Neural progenitor cell (in vitro differentiated cells): ENCODE data around the gene APOC3. TPM values are rescaled to one million over a fixed set of nuclear protein-coding genes. Genes with fewer than 3 reads are reported as not detected.

Source experiments
- DNase-seq: peaks from one replicate; pipeline ENCODE4 v3.0.0-alpha.2; 2016; ENCODE audit warnings: low spot score
- H2AFZ ChIP-seq: fragments of 200-600 bp; sonication (generic); replicated peaks from 2 replicates; pipeline ENCODE4 v1.6.1; 2016; ENCODE audit warnings: antibody characterized with exemption
- H3F3A ChIP-seq: fragments of 200-600 bp; sonication (generic); 2 replicates; pipeline ENCODE4 v1.6.1; 2016; ENCODE audit warnings: antibody characterized with exemption, low read depth
- H3K27ac ChIP-seq: fragments of 200-600 bp; sonication (generic); 2 replicates; pipeline ENCODE4 v1.5.1; 2016; ENCODE audit warnings: mild to moderate bottlenecking
- H3K27me3 ChIP-seq: fragments of 200-600 bp; sonication (generic); 2 replicates; pipeline ENCODE4 v1.6.1; 2016; ENCODE audit warnings: mild to moderate bottlenecking, moderate library complexity
- H3K36me3 ChIP-seq: fragments of 200-600 bp; sonication (generic); 2 replicates; pipeline ENCODE4 v1.5.1; 2016
- H3K4me1 ChIP-seq: fragments of 200-600 bp; sonication (generic); 2 replicates; pipeline ENCODE4 v1.6.1; 2016; ENCODE audit warnings: mixed run types
- H3K4me2 ChIP-seq: fragments of 200-600 bp; sonication (generic); 2 replicates; pipeline ENCODE4 v1.6.1; 2016
- H3K4me3 ChIP-seq: fragments of 200-600 bp; sonication (generic); 2 replicates; pipeline ENCODE4 v1.5.1; 2016
- H3K79me2 ChIP-seq: fragments of 200-600 bp; sonication (generic); 2 replicates; pipeline ENCODE4 v1.6.1; 2016; ENCODE audit warnings: low read depth
- H3K9ac ChIP-seq: fragments of 200-600 bp; sonication (generic); 2 replicates; pipeline ENCODE4 v1.6.1; 2016
- H3K9me3 ChIP-seq: fragments of 200-600 bp; sonication (generic); 2 replicates; pipeline ENCODE4 v1.5.1; 2016; ENCODE audit warnings: low read depth
- H4K20me1 ChIP-seq: fragments of 200-600 bp; sonication (generic); 2 replicates; pipeline ENCODE4 v1.6.1; 2016; ENCODE audit warnings: low read depth
- H3K27ac Mint-ChIP-seq: 3 replicates; pipeline ENCODE4 v1.8.0; 2021; ENCODE audit warnings: mixed read lengths
- H3K27me3 Mint-ChIP-seq: 2 replicates; pipeline ENCODE4 v1.8.0; 2022; ENCODE audit warnings: low read depth, mild to moderate bottlenecking, inconsistent platforms, moderate library complexity, mixed read lengths; ENCODE audit not compliant: insufficient read depth
- H3K36me3 Mint-ChIP-seq: 3 replicates; pipeline ENCODE4 v1.8.0; 2021; ENCODE audit warnings: mixed read lengths
- H3K4me1 Mint-ChIP-seq: 3 replicates; pipeline ENCODE4 v1.8.0; 2021; ENCODE audit warnings: mixed read lengths
- H3K4me3 Mint-ChIP-seq: 3 replicates; pipeline ENCODE4 v1.8.0; 2021; ENCODE audit warnings: mild to moderate bottlenecking, moderate library complexity, mixed read lengths
- H3K9me3 Mint-ChIP-seq: 3 replicates; pipeline ENCODE4 v1.8.0; 2020; ENCODE audit warnings: mixed read lengths
- CTCF ChIP-seq: fragments of 200-600 bp; sonication (generic); IDR thresholded peaks from 2 replicates; pipeline ENCODE4 v1.5.1; 2017; ENCODE audit warnings: antibody characterized with exemption, mild to moderate bottlenecking
- EZH2 ChIP-seq: fragments of 200-600 bp; sonication (generic); IDR thresholded peaks from 2 replicates; pipeline ENCODE4 v1.6.1; 2017; ENCODE audit warnings: antibody characterized with exemption, mild to moderate bottlenecking, moderate library complexity
- EZH2phosphoT487 ChIP-seq: fragments of 200-600 bp; sonication (generic); IDR thresholded peaks from 2 replicates; pipeline ENCODE4 v1.6.1; 2017; ENCODE audit warnings: antibody characterized with exemption
- total RNA-seq: library from RNA; depleted of rRNA; stranded (reverse); fragments of >200 nt; gene quantifications from 2 replicates; pipeline ENCODE4 v1.2.3, GENCODE V29; 2015; ENCODE audit warnings: low replicate concordance

Gene APOC3
- total RNA-seq, 1 donor from 2014 or later: not detected

- no peaks in the 10 kb centered on the region for H3K36me3 ChIP-seq
Observed at GRCh38 chr11:116868066-116868465, 38.4 kb downstream of the APOC3 start.

GRCh38 chr11:116869610-116870009, 39.9 kb downstream of the APOC3 start:
- H3K36me3 ChIP-seq: no peaks in the 10 kb centered on the region
- H3K27ac ChIP-seq: no peak overlapping the region
- no peaks in the 10 kb centered on the region for H4K20me1 ChIP-seq
- no peak overlapping the region for H3K4me3 ChIP-seq
- no peak overlapping the region for H3K9ac ChIP-seq
- no peaks in the 10 kb centered on the region for H3K9me3 Mint-ChIP-seq
- no peaks in the 10 kb centered on the region for H3K4me1 ChIP-seq
- H3K27ac Mint-ChIP-seq: no peak overlapping the region
- H3K9me3 ChIP-seq: no peaks in the 10 kb centered on the region
- peak; percentile 8 for DNase-seq
- H3F3A ChIP-seq: no peaks in the 10 kb centered on the region
- H3K27me3 ChIP-seq: no peaks in the 10 kb centered on the region
- H3K4me3 Mint-ChIP-seq: no peak overlapping the region
- no peak overlapping the region for H3K4me2 ChIP-seq
- no peaks in the 10 kb centered on the region for H3K4me1 Mint-ChIP-seq
- H3K79me2 ChIP-seq: no peaks in the 10 kb centered on the region
- TF ChIP-seq CTCF (peak; percentile 8), EZH2phosphoT487 (no peak)
- no peak overlapping the region for H2AFZ ChIP-seq
- H3K36me3 Mint-ChIP-seq: peaks cover 34% of the 10 kb centered on the region
- H3K27me3 Mint-ChIP-seq: peaks cover 2% of the 10 kb centered on the region

More at GRCh38 chr11:116868066-116868465, 38.4 kb downstream of the APOC3 start:
- H3K27ac ChIP-seq: no peak overlapping the region
- no peaks in the 10 kb centered on the region for H3K79me2 ChIP-seq
- Mint-ChIP-seq H3K27me3 (peaks cover 2% of the 10 kb centered on the region), H3K27ac (no peak overlapping the region), H3K36me3 (peaks cover 37% of the 10 kb centered on the region), H3K9me3 (no peaks in the 10 kb centered on the region), H3K4me1 (no peaks in the 10 kb centered on the region), H3K4me3 (no peak overlapping the region)
- H3F3A ChIP-seq: no peaks in the 10 kb centered on the region
- H4K20me1 ChIP-seq: no peaks in the 10 kb centered on the region
- no peaks in the 10 kb centered on the region for H3K4me1 ChIP-seq
- no peaks in the 10 kb centered on the region for H3K9me3 ChIP-seq
- H3K27me3 ChIP-seq: no peaks in the 10 kb centered on the region
- H2AFZ ChIP-seq: no peak overlapping the region
- no peak for DNase-seq
- H3K9ac ChIP-seq: no peak overlapping the region
- TF ChIP-seq EZH2phosphoT487 (no peak), EZH2 (no peak), CTCF (no peak)
- no peak overlapping the region for H3K4me3 ChIP-seq
- no peak overlapping the region for H3K4me2 ChIP-seq

- H3K4me3 ChIP-seq: no peak overlapping the region
- H3K9me3 Mint-ChIP-seq: no peaks in the 10 kb centered on the region
- H3K4me1 ChIP-seq: no peaks in the 10 kb centered on the region
- H3K27me3 ChIP-seq: no peaks in the 10 kb centered on the region
- no peak overlapping the region for H3K4me2 ChIP-seq
- H3K79me2 ChIP-seq: no peaks in the 10 kb centered on the region
- no peak overlapping the region for H3K27ac Mint-ChIP-seq
- no peak overlapping the region for H3K9ac ChIP-seq
- H4K20me1 ChIP-seq: no peaks in the 10 kb centered on the region
- no peaks in the 10 kb centered on the region for H3F3A ChIP-seq
- no peaks in the 10 kb centered on the region for H3K36me3 ChIP-seq
- DNase-seq: no peak
- H2AFZ ChIP-seq: no peak overlapping the region
- no peak for TF ChIP-seq EZH2phosphoT487
- TF ChIP-seq EZH2: no peak
- no peak for TF ChIP-seq CTCF
- H3K36me3 Mint-ChIP-seq: peaks cover 36% of the 10 kb centered on the region
- no peaks in the 10 kb centered on the region for H3K4me1 Mint-ChIP-seq
- peaks cover 2% of the 10 kb centered on the region for H3K27me3 Mint-ChIP-seq
- no peaks in the 10 kb centered on the region for H3K9me3 ChIP-seq
- no peak overlapping the region for H3K4me3 Mint-ChIP-seq
- no peak overlapping the region for H3K27ac ChIP-seq
Observed at GRCh38 chr11:116870054-116870453, 40.3 kb downstream of the APOC3 start.
